T1000 (cell line): ENCODE measurements around the gene RNH1.
A peak's percentile ranks its signal among the peaks of the same experiment; 100 is the strongest.
"Not testable (repeated sequence)": the region's sequence is repeated elsewhere in the genome, so short reads cannot be mapped to it uniquely, and the experiment has no call there.

ENCODE experiments used
- DNase-seq: peaks from one replicate; lab custom pipeline; 2025; ENCODE audit warnings: mixed read lengths; lab: John Stamatoyannopoulos, UW

The RNH1 gene

GRCh38 chr11:520428-521176 lies 13.6 kb upstream of the RNH1 start:
- DNase-seq, result no peak

DNA sequence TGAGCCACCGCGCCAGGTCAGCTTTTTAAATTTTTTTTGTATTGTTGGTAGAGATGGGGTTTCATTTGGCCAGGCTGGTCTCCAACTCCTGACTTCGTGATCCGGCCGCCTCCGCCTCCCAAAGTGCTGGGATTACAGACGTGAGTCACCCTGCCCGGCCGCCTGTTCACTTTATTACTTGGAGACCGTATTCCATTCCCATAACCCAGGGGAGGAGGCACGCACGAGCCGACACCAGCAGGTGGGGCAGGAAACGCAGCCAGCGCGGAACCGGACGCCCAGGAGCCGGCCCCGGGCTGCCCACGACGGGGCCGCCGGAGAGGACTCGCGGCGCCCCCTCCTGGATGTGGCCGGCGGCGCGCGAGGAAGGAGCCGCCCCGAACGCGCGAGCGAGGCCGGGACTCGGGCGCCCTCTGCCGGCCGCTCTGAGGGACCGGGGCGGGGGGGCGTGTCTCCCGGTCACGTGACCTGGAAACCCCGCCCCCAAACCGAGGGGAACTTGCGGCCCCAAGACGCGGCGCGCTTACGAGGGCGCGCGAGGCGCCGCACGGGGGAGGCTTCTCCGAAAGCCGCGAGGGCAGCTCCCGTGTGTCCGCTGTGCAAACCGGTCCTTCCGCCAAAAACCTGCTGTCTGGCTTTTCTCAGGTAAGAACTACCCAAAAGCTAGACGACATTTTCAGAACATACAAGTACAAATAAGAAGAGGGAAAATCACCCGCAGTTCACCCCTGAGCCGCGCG lies 11.6 kb upstream of the RNH1 start:
- DNase-seq, result peak; percentile 95

- not testable (repeated sequence) for DNase-seq
Observed at GRCh38 chr11:516918-517685, 10.1 kb upstream of the RNH1 start.

GRCh38 chr11:516400-516799 lies 9.4 kb upstream of the RNH1 start:
- DNase-seq, result no peak

DNA sequence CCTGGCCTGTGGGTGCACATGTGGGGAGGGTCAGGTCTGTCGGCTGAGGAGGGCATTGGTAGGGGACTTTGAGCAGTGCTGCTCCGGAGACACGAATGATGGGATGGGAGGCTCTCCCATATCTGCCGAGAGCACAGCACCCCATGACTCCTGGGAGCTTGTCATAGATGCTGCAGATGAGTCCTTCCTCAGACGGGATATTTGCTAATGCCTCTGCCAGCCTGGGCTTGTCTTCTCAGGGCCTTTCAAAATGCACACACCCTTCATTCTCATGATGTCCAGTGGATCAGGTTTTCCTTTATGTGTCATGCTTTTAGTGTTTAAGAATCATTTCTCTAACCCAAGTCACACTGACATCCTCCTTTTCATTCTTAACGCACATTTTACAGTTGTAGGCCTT lies 8.1 kb upstream of the RNH1 start:
- DNase-seq, result no peak

GRCh38 chr11:514606-515005 lies 7.6 kb upstream of the RNH1 start:
- DNase-seq, result no peak

DNA sequence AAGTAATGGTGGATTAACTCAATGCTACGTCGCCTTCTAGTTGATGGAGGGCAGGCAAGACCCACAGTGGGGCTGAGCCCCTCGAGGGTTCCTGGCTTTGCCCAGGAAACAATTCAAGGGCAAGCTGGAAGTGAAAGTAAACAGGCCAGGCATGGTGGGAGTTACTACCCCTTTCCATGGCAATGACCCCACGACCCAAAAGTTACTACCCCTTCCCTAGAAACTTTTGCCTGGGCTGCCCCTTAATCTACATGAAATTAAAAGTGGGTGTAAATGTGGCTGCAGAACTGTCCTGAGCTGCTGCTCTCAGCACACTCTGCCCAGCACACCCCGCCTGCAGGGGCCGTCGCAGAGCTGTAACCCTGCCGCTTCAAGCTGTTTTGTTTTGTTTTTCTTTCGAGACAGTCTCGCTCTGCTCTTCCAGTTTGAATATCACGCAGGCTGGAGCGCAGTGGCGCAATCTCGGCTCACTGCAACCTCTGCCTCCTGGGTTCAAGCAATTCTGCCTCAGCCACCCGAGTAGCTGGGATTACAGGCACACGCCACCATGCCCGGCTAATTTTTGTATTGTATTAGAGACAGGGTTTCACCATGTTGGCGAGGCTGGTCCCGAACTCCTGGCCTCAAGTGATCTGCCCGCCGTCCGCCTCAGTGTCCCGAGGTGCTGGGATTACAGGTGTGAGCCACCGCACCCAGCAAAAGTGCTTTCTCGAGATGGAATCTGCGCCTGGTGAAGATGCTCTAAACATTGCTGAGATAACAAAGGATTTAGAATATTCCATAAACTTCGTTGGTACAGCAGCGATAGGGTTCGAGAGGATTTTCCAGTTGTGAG lies 5.9 kb upstream of the RNH1 start:
- DNase-seq, result no peak

- DNase-seq, result no peak
Observed at GRCh38 chr11:508956-509355, 1.9 kb upstream of the RNH1 start.

- no peak for DNase-seq
Observed at GRCh38 chr11:507727-508515, 879 bp upstream of the RNH1 start.

DNA sequence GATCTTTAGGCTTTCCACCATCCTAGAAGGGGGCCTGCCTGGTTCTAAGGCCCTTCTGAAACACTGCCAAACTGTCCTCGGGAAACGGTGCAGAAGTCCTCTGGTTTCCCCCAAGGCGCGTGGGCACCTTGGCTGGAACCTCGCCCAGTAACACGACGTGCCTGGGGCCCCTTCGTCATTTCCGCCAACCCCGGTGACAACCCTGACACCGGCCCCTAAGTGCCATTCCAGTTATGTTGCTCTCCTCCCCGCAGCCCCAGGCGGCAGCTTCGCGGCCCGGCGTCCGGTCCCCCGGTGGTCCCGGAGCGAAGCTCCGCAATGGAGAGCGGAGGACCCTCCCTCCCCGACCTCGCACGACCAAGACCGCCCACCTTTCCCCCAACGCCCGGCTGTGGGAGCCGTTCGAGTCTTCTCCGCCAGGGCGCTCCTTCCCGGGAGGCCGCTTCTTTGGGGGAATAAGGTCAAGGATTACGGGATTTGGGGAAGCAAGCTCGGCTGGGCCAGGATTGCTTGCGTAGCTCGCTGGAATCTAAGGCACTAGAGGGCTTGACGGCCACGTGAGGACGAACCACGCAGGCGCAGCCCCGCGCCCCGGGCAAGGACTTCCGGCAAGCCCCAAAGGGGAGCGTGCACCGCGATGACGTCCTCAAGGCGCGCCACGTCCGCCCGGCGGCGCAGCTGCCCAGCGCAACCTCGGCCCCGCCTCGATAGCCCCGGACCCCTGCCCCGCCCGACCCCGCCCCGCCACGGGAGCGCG lies 626 bp downstream of the RNH1 start:
- DNase-seq, result peak; percentile 90

DNA sequence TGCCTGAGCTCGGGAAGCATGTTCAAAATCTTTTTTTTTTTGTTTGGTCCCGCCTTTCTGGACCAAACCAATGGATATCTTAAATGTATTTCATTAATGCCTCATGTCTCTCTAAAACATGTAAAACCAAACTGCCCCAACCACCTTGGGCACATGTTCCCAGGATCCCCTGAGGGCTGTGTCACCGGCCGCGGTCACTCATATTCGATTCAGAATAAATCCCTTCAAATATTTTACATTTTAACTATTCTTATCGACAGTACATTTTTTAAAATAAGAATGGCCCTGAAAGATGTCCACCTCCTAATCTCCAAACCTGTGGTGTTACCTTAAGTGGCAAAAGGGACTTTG lies 2.1 kb downstream of the RNH1 start:
- DNase-seq, result no peak

DNA sequence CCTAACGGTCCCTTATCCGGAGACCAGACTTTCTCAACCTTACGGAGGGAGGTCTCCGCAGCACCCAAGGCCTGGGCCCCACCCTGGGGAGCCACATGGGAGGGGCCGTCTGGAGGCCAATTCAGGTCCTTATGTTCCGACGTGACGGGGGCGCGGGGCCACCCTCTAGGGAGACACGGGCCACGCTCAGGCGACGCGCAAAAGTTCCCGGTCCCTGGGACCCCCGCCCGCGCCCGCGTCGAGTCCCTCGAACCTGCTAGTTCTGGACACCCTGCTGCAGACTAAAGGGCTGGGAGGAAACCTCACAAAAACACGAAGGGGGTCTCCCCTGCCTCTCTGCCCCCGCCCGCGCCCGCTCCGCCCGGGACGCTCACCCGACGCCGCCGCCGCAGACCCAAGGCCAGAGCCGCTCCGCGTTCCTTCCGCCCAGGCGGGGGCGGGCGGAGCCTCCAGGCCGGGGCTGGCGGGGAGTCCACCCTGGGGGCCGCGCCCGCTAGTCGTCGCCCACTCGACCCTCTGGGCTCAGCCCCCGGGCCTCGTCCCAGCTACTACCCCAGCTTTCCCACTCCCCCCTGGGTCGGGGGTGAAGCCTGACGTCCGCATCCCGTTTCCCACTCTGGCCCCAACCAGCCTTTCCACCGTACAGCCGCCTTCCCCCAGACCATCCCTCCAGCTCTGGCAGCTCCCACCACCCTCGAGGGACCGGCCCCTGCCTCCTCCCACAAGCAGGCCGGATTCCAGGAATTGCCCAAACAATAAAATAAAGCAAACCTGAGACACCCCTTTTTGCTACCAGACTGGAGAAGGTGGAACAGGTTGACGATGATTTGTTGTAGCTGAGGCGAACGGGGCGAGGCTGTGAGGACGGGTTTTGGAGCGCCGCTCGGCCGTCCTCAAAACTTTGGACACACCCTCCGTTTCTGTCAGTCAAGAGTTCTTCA lies 2.7 kb downstream of the RNH1 start:
- DNase-seq, result no peak

GRCh38 chr11:503179-503981 lies 3.7 kb downstream of the RNH1 start:
- no peak for DNase-seq

DNA sequence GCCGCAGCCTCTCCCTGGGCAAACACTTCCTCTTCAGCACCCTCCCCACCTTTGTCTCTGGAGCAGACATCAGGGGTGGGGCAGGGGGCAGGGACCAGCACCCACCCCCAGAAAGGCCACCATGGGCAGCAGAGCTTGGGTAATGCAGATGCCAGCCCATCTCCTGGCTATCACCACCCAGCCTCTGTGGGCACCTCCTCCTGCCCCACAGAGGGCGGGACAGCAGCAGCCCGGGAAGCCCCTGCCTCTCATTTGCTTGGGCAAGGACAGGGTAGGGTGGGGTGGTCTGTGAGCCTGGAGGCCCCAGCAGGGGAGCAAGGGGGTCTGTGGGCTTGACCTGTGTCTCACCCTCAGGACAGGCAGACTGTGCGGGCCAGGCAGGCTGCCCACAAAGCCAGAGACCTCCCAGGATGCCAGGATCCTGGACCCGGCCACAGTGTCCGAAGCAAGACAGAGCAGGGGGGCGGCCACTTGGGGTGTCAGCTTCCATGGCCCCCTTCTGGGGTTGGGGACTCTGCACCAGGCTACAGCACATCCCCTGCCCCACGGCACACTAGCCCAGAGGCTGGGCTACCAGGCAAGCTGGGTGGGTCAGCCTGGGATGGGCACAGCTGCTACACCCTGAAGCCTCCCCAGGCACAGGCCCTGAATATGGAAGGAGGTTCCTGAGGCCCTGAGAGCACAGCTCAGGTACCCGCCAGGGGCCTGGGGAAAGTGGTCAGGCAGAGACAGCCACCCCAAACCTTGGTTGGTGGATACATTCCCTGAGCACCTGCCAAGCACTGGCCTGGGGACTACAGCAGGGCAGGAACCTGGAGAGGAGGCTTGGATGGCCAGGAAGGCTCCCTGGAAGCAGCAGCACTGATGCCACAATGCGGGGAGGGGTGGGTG lies 4.5 kb downstream of the RNH1 start:
- DNase-seq, result no peak

- no peak for DNase-seq
Observed at GRCh38 chr11:501683-502287, 5.3 kb downstream of the RNH1 start.

DNA sequence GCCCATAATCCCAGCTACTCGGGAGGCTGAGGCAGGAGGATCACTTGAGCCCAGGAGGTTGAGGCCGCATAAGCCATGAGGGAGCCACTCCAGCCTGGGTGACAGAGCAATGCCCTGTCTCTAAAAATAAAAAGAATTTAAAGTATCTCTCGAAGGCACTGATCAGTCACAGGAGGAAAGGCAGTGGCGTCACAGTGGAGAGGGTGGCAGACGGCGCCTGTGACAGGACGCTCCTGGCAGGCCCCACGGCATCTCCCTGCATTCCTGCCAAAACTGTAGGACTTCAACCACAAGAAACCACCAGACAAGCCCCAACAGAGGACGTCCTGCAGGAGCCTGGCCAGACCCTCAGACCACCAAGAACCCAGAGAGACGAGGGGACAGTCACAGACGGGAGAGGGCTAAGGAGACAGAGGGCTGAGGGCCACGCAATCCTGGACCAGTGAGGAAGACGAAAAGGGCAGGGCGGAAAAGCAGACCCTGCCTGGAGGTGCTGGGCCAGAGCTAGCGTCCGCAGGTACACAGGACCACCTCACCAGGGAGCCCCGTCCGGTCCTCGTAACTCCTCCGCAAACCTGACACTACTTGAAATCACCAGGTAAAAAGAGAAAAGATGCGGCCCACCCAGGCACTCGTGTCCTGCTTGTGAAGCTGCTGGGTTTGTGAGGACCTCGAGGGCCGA lies 5.9 kb downstream of the RNH1 start:
- no peak for DNase-seq
